Mesenchymal stem cell (in vitro differentiated cells and primary cell): Measurements from ENCODE around the gene RBM17.

Experiments
- DNase-seq: peaks from one replicate; pipeline ENCODE4 v3.0.0-alpha.2; 2013
- H2AFZ ChIP-seq: one replicate; pipeline ENCODE4 v1.6.1; 2013; ENCODE audit warnings: low read depth, mild to moderate bottlenecking, control low read depth, inconsistent platforms, low read length, moderate library complexity
- H2AK5ac ChIP-seq: 2 replicates; pipeline ENCODE4 v1.6.1; 2013; ENCODE audit warnings: low read length, moderate library complexity, mild to moderate bottlenecking, inconsistent platforms; ENCODE audit not compliant: severe bottlenecking
- H2BK120ac ChIP-seq: one replicate; pipeline ENCODE4 v1.6.1; 2013; ENCODE audit warnings: low read depth, mild to moderate bottlenecking, inconsistent platforms, low read length, moderate library complexity
- H2BK12ac ChIP-seq, 2 experiments: one replicate each; pipeline ENCODE4 v1.6.1; 2013; ENCODE audit warnings: inconsistent platforms in 2 of 2, low read length in 2 of 2, mild to moderate bottlenecking in 2 of 2, moderate library complexity in 2 of 2, control low read depth in 1 of 2
- H2BK15ac ChIP-seq: one replicate; pipeline ENCODE4 v1.6.1; 2013; ENCODE audit warnings: mild to moderate bottlenecking, low read depth, inconsistent platforms; ENCODE audit not compliant: poor library complexity, severe bottlenecking
- H2BK5ac ChIP-seq: 2 replicates; pipeline ENCODE4 v1.6.1; 2013; ENCODE audit warnings: low read depth, mild to moderate bottlenecking, low read length, control low read depth, inconsistent platforms; ENCODE audit not compliant: poor library complexity, severe bottlenecking
- H3K14ac ChIP-seq, 2 experiments: one replicate each; pipeline ENCODE4 v1.6.1; 2013; ENCODE audit warnings: inconsistent platforms in 2 of 2, low read length in 2 of 2, control low read depth in 1 of 2, mild to moderate bottlenecking in 1 of 2, moderate library complexity in 1 of 2
- H3K18ac ChIP-seq, 2 experiments: one replicate each; pipeline ENCODE4 v1.6.1; 2013; ENCODE audit warnings: inconsistent platforms in 2 of 2, low read length in 2 of 2, control low read depth in 1 of 2, low read depth in 1 of 2, mild to moderate bottlenecking in 1 of 2
- H3K23ac ChIP-seq, 2 experiments: one replicate each; pipeline ENCODE4 v1.6.1; 2013; ENCODE audit warnings: inconsistent platforms in 2 of 2, low read length in 2 of 2, mild to moderate bottlenecking in 2 of 2, moderate library complexity in 2 of 2, control low read depth in 1 of 2
- H3K27ac ChIP-seq: 2 replicates; pipeline ENCODE4 v1.5.1; 2013; ENCODE audit warnings: mild to moderate bottlenecking, moderate library complexity, low read length, control low read depth, inconsistent platforms; ENCODE audit not compliant: poor library complexity, severe bottlenecking
- H3K27me3 ChIP-seq, 2 experiments: 2 replicates each; pipeline versions ENCODE4 v1.6.1 to v1.7.0; 2013; ENCODE audit warnings: low read length in 2 of 2, mild to moderate bottlenecking in 2 of 2, moderate library complexity in 2 of 2, control low read depth in 1 of 2, inconsistent platforms in 1 of 2; ENCODE audit not compliant: control insufficient read depth in 1 of 2, insufficient read depth in 1 of 2
- H3K36me3 ChIP-seq, 2 experiments: 2 replicates each; pipeline versions ENCODE4 v1.6.1 to v1.7.0; 2013; ENCODE audit warnings: low read length in 2 of 2, control low read depth in 1 of 2, inconsistent platforms in 1 of 2, low read depth in 1 of 2, mild to moderate bottlenecking in 1 of 2; ENCODE audit not compliant: insufficient read depth in 2 of 2, control insufficient read depth in 1 of 2
- H3K4ac ChIP-seq, 2 experiments: one replicate each; pipeline ENCODE4 v1.6.1; 2013; ENCODE audit warnings: inconsistent platforms in 2 of 2, low read length in 2 of 2, mild to moderate bottlenecking in 2 of 2, moderate library complexity in 2 of 2, control low read depth in 1 of 2, low read depth in 1 of 2
- H3K4me1 ChIP-seq: 2 replicates; pipeline ENCODE4 v1.6.1; 2013; ENCODE audit warnings: low read depth, low read length, control low read depth; ENCODE audit not compliant: control insufficient read depth, insufficient read depth
- H3K4me2 ChIP-seq: 2 replicates; pipeline ENCODE4 v1.6.1; 2013; ENCODE audit warnings: low read length, mild to moderate bottlenecking, inconsistent platforms; ENCODE audit not compliant: poor library complexity, severe bottlenecking
- H3K4me3 ChIP-seq, 2 experiments: 2 replicates each; pipeline versions ENCODE4 v1.5.1 to v1.7.0; 2013; ENCODE audit warnings: low read length in 2 of 2, mild to moderate bottlenecking in 2 of 2, control low read depth in 1 of 2, low read depth in 1 of 2; ENCODE audit not compliant: insufficient read depth in 1 of 2
- H3K79me1 ChIP-seq: replicated peaks from 2 replicates; pipeline ENCODE4 v1.6.1; 2013; ENCODE audit warnings: mild to moderate bottlenecking, control low read depth, low read length, inconsistent platforms; ENCODE audit not compliant: poor library complexity, severe bottlenecking
- H3K9ac ChIP-seq: 2 replicates; pipeline ENCODE4 v1.7.0; 2013; ENCODE audit warnings: mild to moderate bottlenecking, low read length, moderate library complexity
- H3K9me3 ChIP-seq: 2 replicates; pipeline ENCODE4 v1.7.0; 2013; ENCODE audit warnings: mild to moderate bottlenecking, low read length; ENCODE audit not compliant: control insufficient read depth
- H4K8ac ChIP-seq: one replicate; pipeline ENCODE4 v1.6.1; 2013; ENCODE audit warnings: inconsistent platforms, mild to moderate bottlenecking, low read length, moderate library complexity
- H4K91ac ChIP-seq: one replicate; pipeline ENCODE4 v1.6.1; 2013; ENCODE audit warnings: mild to moderate bottlenecking, low read length, inconsistent platforms
- WGBS: methylation state at CpG from one replicate; pipeline ENCODE4 v1.1.7; 2013; ENCODE audit warnings: mixed read lengths; 5-methylcytosine and 5-hydroxymethylcytosine counted together

RBM17 gene

DNA sequence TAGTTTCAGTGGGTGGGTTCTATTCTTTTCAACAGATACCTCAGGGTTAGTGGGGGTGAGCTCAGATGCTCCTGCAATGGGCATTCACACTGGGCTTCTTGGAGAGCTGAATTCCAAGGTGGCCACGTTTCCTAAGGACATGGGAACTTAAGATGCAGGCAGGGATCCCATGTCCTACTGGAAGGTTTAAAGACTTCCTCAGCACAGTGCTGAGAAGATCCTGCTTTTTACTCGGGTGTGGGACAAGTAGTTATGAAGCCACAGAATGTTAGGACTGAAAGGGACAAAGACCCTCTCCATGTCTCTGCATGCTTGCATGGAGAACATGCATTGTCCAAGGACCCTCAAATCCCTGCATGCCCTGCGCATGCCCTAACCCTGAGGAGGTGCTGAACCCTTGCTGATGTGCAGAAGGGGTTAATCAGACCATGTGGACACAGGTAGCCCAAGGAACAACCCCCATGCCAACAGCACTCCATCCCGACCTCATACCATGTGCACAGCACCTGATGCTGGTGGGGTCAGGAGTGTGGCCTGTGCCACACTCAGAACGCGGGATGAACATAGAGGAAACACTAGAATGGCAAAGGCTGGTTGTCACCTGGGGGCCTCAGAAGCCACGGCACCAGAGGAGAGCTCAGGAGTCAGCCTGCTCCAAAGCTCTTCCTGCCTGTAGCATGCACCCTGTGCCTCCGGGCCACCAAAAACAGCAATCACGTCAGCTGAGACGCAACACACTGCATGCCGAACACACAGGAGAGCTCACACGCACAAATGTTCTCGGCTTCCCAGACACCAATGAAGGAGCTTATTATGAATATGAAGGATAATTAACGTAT is 41.8 kb upstream of the RBM17 start:
- Histone ChIP-seq H3K9me3 (no peaks in the 10 kb centered on the region), H2BK120ac (no peak overlapping the region), H4K8ac (no peak overlapping the region), H3K14ac (no peak overlapping the region), H2BK15ac (no peak overlapping the region), H3K27me3 (peaks cover 10 to 29% of the 10 kb centered on the region in 2 experiments), H3K23ac (no peak overlapping the region), H3K4me1 (peaks cover 2% of the 10 kb centered on the region), H3K4me3 (no peak overlapping the region), H2BK12ac (no peak overlapping the region), H2AFZ (no peak overlapping the region), H3K27ac (no peak overlapping the region), H4K91ac (no peak overlapping the region), H3K18ac (no peak overlapping the region), H2AK5ac (no peak overlapping the region), H3K9ac (no peak overlapping the region), H3K36me3 (no peaks in the 10 kb centered on the region), H2BK5ac (no peak overlapping the region), H3K4me2 (no peak overlapping the region), H3K4ac (no peak overlapping the region), H3K79me1 (no peaks in the 10 kb centered on the region)
- no peak for DNase-seq
- WGBS = 86% methylated on average over 9 of the region's 14 CpGs

DNA sequence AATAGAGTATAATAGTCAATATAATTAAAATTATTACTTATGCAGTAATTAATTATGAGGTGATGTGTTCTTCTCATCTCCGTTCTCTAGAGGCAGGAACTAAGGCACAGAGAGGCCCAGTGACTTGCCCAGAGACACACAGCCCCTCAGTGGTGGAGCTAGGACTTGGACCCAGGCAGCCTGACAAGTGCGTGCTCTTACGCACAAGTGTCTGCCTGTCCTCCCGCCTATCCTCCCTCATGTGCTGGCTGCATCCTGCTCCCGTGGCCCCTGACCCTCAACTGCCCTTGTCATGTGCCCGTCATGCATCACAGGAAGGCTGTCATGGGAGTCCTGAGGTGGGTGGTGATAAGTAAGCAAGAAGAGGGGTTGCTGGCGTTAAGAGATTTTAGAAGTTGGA is 41.0 kb upstream of the RBM17 start:
- Histone ChIP-seq H3K4ac (no peak overlapping the region), H2BK120ac (no peak overlapping the region), H3K4me3 (no peak overlapping the region), H2AFZ (no peak overlapping the region), H3K27ac (no peak overlapping the region), H2BK5ac (no peak overlapping the region), H4K8ac (no peak overlapping the region), H3K9me3 (no peaks in the 10 kb centered on the region), H3K4me2 (no peak overlapping the region), H3K4me1 (peaks cover 2% of the 10 kb centered on the region), H4K91ac (no peak overlapping the region), H3K27me3 (peaks cover 16 to 30% of the 10 kb centered on the region in 2 experiments), H3K36me3 (no peaks in the 10 kb centered on the region), H2BK15ac (no peak overlapping the region), H3K18ac (no peak overlapping the region), H2AK5ac (no peak overlapping the region), H2BK12ac (no peak overlapping the region), H3K23ac (no peak overlapping the region), H3K79me1 (no peaks in the 10 kb centered on the region), H3K14ac (no peak overlapping the region), H3K9ac (no peak overlapping the region)
- DNase-seq = no peak
- WGBS = 90% methylated on average over 7 of the region's 7 CpGs

DNA sequence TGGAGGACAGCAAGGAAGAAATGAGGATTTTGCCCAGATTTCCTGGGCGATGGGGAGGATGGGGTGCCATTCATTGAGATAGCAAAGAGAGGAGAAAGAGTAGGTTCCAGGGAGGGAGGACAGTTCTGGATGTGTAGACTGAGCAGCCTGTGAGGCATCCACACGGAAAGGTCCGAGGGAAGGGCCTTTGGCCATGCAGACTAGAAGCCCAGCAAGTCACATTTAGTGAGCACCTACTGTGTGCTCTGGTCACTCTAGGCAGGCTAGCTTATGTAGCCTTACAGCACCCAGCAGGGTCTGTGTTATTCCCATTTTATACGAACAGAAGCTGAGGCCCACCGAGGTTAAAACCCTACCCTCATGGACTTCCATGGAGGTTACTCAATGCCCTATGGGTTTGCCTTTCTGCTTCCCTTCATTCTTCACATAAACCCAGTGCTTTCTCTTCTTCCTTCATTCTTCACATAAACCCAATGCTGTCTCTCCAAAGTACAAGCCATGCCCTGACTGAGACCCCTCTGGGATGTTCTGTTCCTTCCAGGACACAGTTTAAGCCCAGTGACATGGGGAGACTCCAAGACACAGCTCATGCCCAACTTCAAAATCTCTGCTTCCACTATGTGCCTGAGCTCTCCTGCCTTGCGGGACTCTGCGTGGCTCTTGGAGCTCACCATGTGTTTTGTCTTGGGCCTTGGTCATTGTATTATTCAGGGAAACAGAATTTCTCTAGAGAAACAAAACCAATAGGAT is 40.4 kb upstream of the RBM17 start:
- H3K18ac ChIP-seq = no peak overlapping the region
- H3K4me1 ChIP-seq = peaks cover 2% of the 10 kb centered on the region
- H3K79me1 ChIP-seq = no peaks in the 10 kb centered on the region
- H2BK15ac ChIP-seq = no peak overlapping the region
- H2BK120ac ChIP-seq = no peak overlapping the region
- no peaks in the 10 kb centered on the region for H3K36me3 ChIP-seq
- H2BK12ac ChIP-seq = no peak overlapping the region
- no peak overlapping the region for H2BK5ac ChIP-seq
- H4K8ac ChIP-seq = no peak overlapping the region
- H2AK5ac ChIP-seq = no peak overlapping the region
- no peak overlapping the region for H4K91ac ChIP-seq
- no peak overlapping the region for H3K4ac ChIP-seq
- H3K4me3 ChIP-seq = no peak overlapping the region
- H3K23ac ChIP-seq = no peak overlapping the region
- no peak overlapping the region for H3K4me2 ChIP-seq
- 87% methylated on average over 5 of the region's 7 CpGs for WGBS
- no peak overlapping the region for H3K27ac ChIP-seq
- H3K14ac ChIP-seq = no peak overlapping the region
- H3K9me3 ChIP-seq = no peaks in the 10 kb centered on the region
- H2AFZ ChIP-seq = no peak overlapping the region
- no peak for DNase-seq
- no peak overlapping the region for H3K9ac ChIP-seq
- H3K27me3 ChIP-seq = peaks cover 18 to 32% of the 10 kb centered on the region in 2 experiments

DNA sequence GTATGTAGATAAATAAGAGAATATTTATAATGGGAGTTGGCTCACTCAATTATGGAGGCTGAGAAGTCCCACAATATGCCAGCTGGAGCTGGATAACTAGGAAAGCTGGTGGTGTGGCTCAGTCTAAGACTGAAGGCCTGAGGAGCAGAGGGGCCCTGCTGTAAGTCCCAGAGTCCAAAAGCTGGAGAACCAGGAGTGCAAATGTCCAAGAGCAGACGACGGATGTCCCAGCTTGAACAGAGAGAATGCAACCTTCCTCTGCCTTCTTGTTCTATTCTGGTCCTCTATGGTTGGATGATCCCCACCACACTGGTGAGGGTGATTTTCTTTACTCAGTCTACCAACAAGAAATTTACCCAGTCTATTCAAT is 39.8 kb upstream of the RBM17 start:
- Histone ChIP-seq H2BK15ac (no peak overlapping the region), H3K79me1 (no peaks in the 10 kb centered on the region), H2AK5ac (no peak overlapping the region), H4K91ac (no peak overlapping the region), H3K4me2 (no peak overlapping the region), H2BK12ac (no peak overlapping the region), H3K27me3 (peaks cover 22 to 34% of the 10 kb centered on the region in 2 experiments), H3K36me3 (no peaks in the 10 kb centered on the region), H2BK5ac (no peak overlapping the region), H3K23ac (no peak overlapping the region), H3K4me1 (peaks cover 2% of the 10 kb centered on the region), H2AFZ (no peak overlapping the region), H3K14ac (no peak overlapping the region), H4K8ac (no peak overlapping the region), H3K4ac (no peak overlapping the region), H3K27ac (no peak overlapping the region), H3K4me3 (no peak overlapping the region), H3K9ac (no peak overlapping the region), H3K9me3 (no peaks in the 10 kb centered on the region), H3K18ac (no peak overlapping the region), H2BK120ac (no peak overlapping the region)
- DNase-seq = no peak
- 93% methylated on average over 2 of the region's 2 CpGs for WGBS
